Stimulated activated naive B cell treated with anti-CD40 and anti-IgM and Interleukin-4, amounts not matched to agents 10 μg/mL and 1 μg/mL and 100 μg/mL, for 72 hours (primary cell): ENCODE results near the gene NAALADL2.

Experiments used
- ATAC-seq, 2 donors: fragments of 150-1000 bp; cut with Tn5 transposase; replicated peaks; 2 replicates each; pipeline ENCODE4 v1.10.0; 2021; ENCODE audit warnings: moderate library complexity in 1 of 2
- DNase-seq: peaks from one replicate; pipeline ENCODE4 v3.0.0; 2021
- H3K27ac Mint-ChIP-seq: one replicate; pipeline ENCODE4 v1.8.0; 2022; ENCODE audit warnings: mild to moderate bottlenecking, mixed read lengths
- H3K27me3 Mint-ChIP-seq, 2 donors: one replicate each; pipeline ENCODE4 v1.8.0; 2022; ENCODE audit warnings: mixed read lengths in 2 of 2
- H3K36me3 Mint-ChIP-seq, 2 donors: one replicate each; pipeline ENCODE4 v1.8.0; 2022; ENCODE audit warnings: mixed read lengths in 2 of 2, mild to moderate bottlenecking in 1 of 2
- H3K4me1 Mint-ChIP-seq, 2 donors: one replicate each; pipeline ENCODE4 v1.8.0; 2022; ENCODE audit warnings: mixed read lengths in 2 of 2, mild to moderate bottlenecking in 1 of 2
- H3K4me3 Mint-ChIP-seq, 2 donors: one replicate each; pipeline ENCODE4 v1.8.0; 2022; ENCODE audit warnings: mild to moderate bottlenecking in 2 of 2, mixed read lengths in 2 of 2, moderate library complexity in 1 of 2
- H3K9me3 Mint-ChIP-seq, 2 donors: one replicate each; pipeline ENCODE4 v1.8.0; 2022; ENCODE audit warnings: mixed read lengths in 2 of 2, mild to moderate bottlenecking in 1 of 2

Gene NAALADL2

DNA sequence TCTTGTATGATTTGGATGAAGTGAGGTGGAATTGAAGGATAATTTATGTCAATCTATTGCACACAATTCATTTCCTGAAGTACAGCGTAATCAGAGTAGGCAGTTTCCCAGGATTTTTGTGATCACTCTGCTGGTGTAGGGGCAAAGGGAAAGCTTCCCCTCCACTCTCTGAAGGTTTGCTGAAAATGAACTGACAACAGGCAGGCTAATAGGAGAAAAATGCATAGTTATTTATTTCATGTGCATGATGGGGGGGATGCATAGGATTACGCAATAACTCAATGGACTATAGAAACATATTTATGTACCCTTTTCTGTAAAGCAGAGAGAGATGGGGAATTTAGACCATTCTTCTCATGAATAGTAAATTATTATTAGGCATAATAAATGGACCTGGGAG is 872.9 kb downstream of the NAALADL2 start:
- H3K27me3 Mint-ChIP-seq, result no peaks in the 10 kb centered on the region
- H3K9me3 Mint-ChIP-seq, result peaks cover 0 to 2% of the 10 kb centered on the region in 2 donors
- H3K36me3 Mint-ChIP-seq, result no peaks in the 10 kb centered on the region
- H3K4me3 Mint-ChIP-seq, result no peak overlapping the region
- no peaks in the 10 kb centered on the region for H3K4me1 Mint-ChIP-seq
- no peak for DNase-seq
- ATAC-seq, result no peak
- H3K27ac Mint-ChIP-seq, result no peak overlapping the region

DNA sequence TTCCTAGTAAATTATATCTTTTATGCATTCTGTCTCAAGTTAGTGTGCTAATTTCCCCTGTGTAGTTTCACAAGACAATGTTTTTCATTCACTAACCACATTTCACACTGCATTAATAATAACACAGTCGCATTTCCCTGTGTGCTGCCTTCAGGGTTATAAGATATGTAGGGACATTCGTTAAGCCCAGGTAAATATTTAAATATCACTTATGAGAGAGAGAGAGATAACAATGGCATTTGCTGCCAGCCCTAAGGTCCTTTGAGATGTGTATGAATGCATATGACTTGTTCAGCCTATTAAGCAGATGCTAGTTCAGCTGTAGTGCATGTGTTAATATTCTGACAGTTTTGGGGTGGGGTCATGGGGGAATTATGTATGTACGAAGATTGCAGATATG is 876.7 kb downstream of the NAALADL2 start:
- Mint-ChIP-seq H3K9me3 (peaks cover 0 to 2% of the 10 kb centered on the region in 2 donors), H3K27me3 (no peaks in the 10 kb centered on the region), H3K4me3 (no peak overlapping the region), H3K4me1 (no peaks in the 10 kb centered on the region), H3K36me3 (no peaks in the 10 kb centered on the region), H3K27ac (no peak overlapping the region)
- DNase-seq, result no peak
- no peak for ATAC-seq

GRCh38 chr3:175737646-175738572 is 878.8 kb downstream of the NAALADL2 start:
- DNase-seq, result no peak
- Mint-ChIP-seq H3K4me1 (no peaks in the 10 kb centered on the region), H3K27me3 (no peaks in the 10 kb centered on the region), H3K9me3 (peaks cover 2 to 4% of the 10 kb centered on the region in 2 donors), H3K36me3 (no peaks in the 10 kb centered on the region), H3K27ac (no peak overlapping the region), H3K4me3 (no peak overlapping the region)
- no peak for ATAC-seq

GRCh38 chr3:175741951-175742350 is 882.8 kb downstream of the NAALADL2 start:
- Mint-ChIP-seq H3K4me3 (no peak overlapping the region), H3K27me3 (no peaks in the 10 kb centered on the region), H3K4me1 (no peaks in the 10 kb centered on the region), H3K9me3 (peaks cover 1 to 4% of the 10 kb centered on the region in 2 donors), H3K27ac (no peak overlapping the region), H3K36me3 (no peaks in the 10 kb centered on the region)
- ATAC-seq, result no peak
- DNase-seq, result no peak

- ATAC-seq (no peak), DNase-seq (no peak)
- no peak overlapping the region for H3K27ac Mint-ChIP-seq
- H3K4me1 Mint-ChIP-seq, result no peaks in the 10 kb centered on the region
- H3K4me3 Mint-ChIP-seq, result no peak overlapping the region
- H3K27me3 Mint-ChIP-seq, result no peaks in the 10 kb centered on the region
- no peaks in the 10 kb centered on the region for H3K36me3 Mint-ChIP-seq
- H3K9me3 Mint-ChIP-seq, result peaks cover 3 to 8% of the 10 kb centered on the region in 2 donors
Measured at GRCh38 chr3:175743733-175744400, 884.7 kb downstream of the NAALADL2 start.

DNA sequence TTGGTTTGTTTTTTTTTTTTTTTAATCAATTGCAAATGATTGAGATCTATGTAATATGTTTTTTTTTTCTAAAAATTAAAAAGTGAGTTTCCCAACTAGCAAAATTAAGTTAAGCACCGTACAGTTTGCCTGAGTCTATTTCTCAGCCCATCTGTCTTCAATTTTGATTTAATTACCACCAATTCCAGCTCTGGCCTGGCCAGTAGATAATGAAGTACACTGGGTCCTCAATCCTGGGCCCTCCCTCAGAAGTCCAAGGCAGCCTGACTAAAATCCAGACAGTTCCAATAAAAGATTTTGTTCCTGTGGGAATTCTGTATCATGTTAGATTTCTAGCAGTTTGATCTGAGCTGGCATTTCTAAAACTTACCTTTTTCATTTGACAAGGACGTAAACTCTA is 887.2 kb downstream of the NAALADL2 start:
- no peaks in the 10 kb centered on the region for H3K36me3 Mint-ChIP-seq
- H3K4me1 Mint-ChIP-seq, result no peaks in the 10 kb centered on the region
- ATAC-seq, result no peak
- peaks cover 3 to 8% of the 10 kb centered on the region in 2 donors for H3K9me3 Mint-ChIP-seq
- H3K4me3 Mint-ChIP-seq, result no peak overlapping the region
- no peak for DNase-seq
- no peak overlapping the region for H3K27ac Mint-ChIP-seq
- no peaks in the 10 kb centered on the region for H3K27me3 Mint-ChIP-seq

DNA sequence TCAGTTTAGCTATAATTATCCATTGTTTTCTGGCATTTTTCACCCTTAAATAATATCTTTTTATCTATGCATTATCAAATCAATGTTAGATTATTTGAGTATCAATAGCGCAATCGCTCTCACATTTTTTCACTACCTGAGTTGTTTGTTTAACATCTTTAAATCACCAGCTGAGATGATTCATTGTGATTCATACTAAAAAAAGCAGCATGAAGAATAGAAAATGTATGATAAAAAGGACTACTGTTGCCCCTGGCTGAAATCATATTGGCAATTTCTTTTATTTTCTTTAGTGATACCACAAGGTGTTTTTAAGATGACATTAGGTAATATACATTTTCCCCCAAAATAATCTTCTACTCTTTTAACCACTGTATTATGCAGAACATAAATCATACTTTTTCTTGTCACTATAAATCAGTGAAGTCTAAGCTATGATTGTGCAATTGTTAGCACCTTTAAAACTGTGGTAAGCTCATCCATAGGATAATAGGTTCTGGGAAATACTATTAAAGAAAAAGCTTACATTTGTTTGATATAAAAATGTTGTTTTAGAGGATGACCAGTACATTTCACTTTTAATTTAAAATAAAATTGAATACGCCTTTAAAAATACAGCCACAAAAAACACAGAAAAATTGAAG is 889.1 kb downstream of the NAALADL2 start:
- Mint-ChIP-seq H3K27me3 (no peaks in the 10 kb centered on the region), H3K36me3 (no peaks in the 10 kb centered on the region), H3K4me1 (no peaks in the 10 kb centered on the region), H3K9me3 (peaks cover 3 to 4% of the 10 kb centered on the region in 2 donors), H3K4me3 (no peak overlapping the region), H3K27ac (no peak overlapping the region)
- DNase-seq (no peak), ATAC-seq (no peak)

- no peak for ATAC-seq
- DNase-seq, result no peak
- peaks cover 2 to 4% of the 10 kb centered on the region in 2 donors for H3K9me3 Mint-ChIP-seq
- H3K27ac Mint-ChIP-seq, result no peak overlapping the region
- no peaks in the 10 kb centered on the region for H3K4me1 Mint-ChIP-seq
- no peak overlapping the region for H3K4me3 Mint-ChIP-seq
- H3K36me3 Mint-ChIP-seq, result no peaks in the 10 kb centered on the region
- no peaks in the 10 kb centered on the region for H3K27me3 Mint-ChIP-seq
Measured at GRCh38 chr3:175749981-175750380, 890.8 kb downstream of the NAALADL2 start.

DNA sequence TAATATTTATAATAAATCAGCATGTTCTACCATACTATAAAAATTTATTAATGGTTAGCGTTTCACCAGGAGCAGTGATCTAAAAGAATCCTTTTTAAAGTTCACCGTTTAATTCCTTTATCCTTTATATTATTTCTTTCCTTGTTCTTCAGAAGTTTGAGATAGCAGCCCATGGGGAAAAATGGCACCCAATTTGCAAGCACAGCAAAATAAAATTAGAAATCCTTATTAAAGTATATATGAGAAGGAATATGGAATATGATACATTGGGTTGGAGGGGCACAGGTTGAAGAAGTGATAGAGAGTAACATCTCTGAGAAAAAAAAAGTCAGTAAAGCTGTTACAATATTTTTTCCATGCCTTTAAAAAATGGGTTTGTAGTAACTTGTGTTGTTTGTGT is 892.0 kb downstream of the NAALADL2 start:
- no peaks in the 10 kb centered on the region for H3K36me3 Mint-ChIP-seq
- ATAC-seq (no peak), DNase-seq (no peak)
- no peaks in the 10 kb centered on the region for H3K27me3 Mint-ChIP-seq
- no peak overlapping the region for H3K4me3 Mint-ChIP-seq
- peaks cover 2 to 4% of the 10 kb centered on the region in 2 donors for H3K9me3 Mint-ChIP-seq
- H3K4me1 Mint-ChIP-seq, result no peaks in the 10 kb centered on the region
- no peak overlapping the region for H3K27ac Mint-ChIP-seq

GRCh38 chr3:175763948-175764347 is 904.8 kb downstream of the NAALADL2 start:
- Mint-ChIP-seq H3K4me1 (no peaks in the 10 kb centered on the region), H3K36me3 (no peaks in the 10 kb centered on the region), H3K9me3 (peaks cover 0 to 1% of the 10 kb centered on the region in 2 donors), H3K4me3 (no peak overlapping the region), H3K27me3 (no peaks in the 10 kb centered on the region), H3K27ac (no peak overlapping the region)
- no peak for ATAC-seq
- DNase-seq, result no peak

DNA sequence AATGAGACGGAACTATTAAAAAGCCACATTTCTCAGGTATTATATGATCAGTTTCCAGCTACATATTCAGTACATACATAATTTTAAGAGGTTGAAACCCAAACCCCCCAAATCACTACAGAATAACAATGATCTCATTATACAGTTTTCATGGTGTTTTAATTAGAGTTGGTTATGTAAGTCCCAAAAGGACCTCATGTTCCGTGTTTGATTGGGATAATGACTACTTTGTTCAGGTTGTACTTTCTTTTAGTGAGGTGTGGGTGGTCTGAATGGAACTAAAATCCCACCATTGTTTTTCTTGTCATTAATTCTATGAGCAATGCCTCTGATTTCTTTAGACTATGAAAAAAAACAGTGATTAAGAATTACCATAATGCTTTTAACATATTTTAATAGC is 905.6 kb downstream of the NAALADL2 start:
- Mint-ChIP-seq H3K36me3 (no peaks in the 10 kb centered on the region), H3K9me3 (no peaks in the 10 kb centered on the region), H3K27ac (no peak overlapping the region), H3K4me1 (no peaks in the 10 kb centered on the region), H3K27me3 (no peaks in the 10 kb centered on the region), H3K4me3 (no peak overlapping the region)
- ATAC-seq, result no peak
- DNase-seq, result no peak

- Mint-ChIP-seq H3K4me1 (no peaks in the 10 kb centered on the region), H3K36me3 (no peaks in the 10 kb centered on the region), H3K27me3 (no peaks in the 10 kb centered on the region), H3K27ac (no peak overlapping the region), H3K4me3 (no peak overlapping the region), H3K9me3 (no peaks in the 10 kb centered on the region)
- no peak for DNase-seq
- no peak for ATAC-seq
Measured at GRCh38 chr3:175770426-175770825, 911.3 kb downstream of the NAALADL2 start.

GRCh38 chr3:175777495-175777894 is 918.4 kb downstream of the NAALADL2 start:
- Mint-ChIP-seq H3K36me3 (no peaks in the 10 kb centered on the region), H3K4me1 (no peaks in the 10 kb centered on the region), H3K27ac (no peak overlapping the region), H3K9me3 (peaks cover 0 to 2% of the 10 kb centered on the region in 2 donors), H3K27me3 (no peaks in the 10 kb centered on the region), H3K4me3 (no peak overlapping the region)
- no peak for ATAC-seq
- no peak for DNase-seq

DNA sequence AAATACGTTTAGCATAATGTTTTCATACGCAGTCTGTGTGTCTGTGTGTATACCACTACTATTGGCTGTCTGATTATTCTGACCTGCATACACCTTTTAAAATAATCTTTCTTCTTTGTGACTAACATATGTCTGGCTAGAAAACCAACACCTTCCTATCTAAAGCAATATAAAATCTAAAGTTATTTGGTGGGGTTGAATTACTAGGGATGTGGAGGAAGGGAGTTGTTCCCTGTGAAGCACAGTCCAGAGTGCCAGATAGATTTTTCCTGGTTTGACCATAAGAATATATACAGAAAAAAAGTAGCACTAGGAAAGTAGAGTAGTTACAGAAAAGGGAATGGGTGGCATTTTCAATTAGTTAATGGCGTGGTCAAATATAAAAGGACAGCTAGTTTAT is 918.8 kb downstream of the NAALADL2 start:
- no peak for ATAC-seq
- Mint-ChIP-seq H3K36me3 (no peaks in the 10 kb centered on the region), H3K9me3 (peaks cover 0 to 2% of the 10 kb centered on the region in 2 donors), H3K27me3 (no peaks in the 10 kb centered on the region), H3K4me3 (no peak overlapping the region), H3K4me1 (no peaks in the 10 kb centered on the region), H3K27ac (no peak overlapping the region)
- DNase-seq, result no peak
